ENCODE results near the gene CHML.

CHML gene

DNA sequence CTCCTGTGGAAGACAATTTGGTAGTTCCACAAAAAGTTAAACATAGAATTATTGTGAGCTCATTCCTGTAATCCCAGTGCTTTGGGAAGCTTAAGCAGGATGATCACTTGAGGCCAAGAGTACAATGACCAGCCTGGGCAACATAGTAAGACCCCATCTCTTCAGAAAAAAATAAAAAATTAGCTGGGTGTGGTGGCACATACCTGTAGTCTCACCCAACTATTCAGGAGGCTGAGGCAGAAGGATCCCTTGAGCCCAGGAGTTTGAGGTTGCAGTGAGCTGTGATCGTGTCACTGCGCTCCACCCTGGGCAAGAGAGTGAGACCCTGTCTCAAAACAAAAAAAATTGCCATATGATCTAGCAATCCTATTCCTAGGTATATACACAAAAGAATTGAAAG is 4.1 kb upstream of the CHML start:
- DNase-seq, result no peak

DNA sequence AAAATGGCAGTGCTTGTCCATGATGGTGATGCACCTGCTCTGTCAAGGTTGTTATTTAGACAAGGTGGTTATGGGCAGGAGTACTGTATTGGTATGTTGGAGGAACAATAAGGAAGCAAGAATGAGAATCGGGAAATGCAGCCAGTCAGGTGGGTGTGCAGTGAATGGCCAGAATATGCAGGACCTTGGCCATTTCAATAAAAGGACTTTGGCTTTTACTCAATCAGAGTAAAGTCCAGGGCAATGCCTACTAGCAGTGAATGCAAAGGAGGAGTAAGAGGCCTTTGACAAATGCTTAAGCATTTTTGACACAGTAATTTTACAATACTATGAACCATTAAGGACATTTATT is 2.4 kb upstream of the CHML start:
- DNase-seq, result no peak

DNA sequence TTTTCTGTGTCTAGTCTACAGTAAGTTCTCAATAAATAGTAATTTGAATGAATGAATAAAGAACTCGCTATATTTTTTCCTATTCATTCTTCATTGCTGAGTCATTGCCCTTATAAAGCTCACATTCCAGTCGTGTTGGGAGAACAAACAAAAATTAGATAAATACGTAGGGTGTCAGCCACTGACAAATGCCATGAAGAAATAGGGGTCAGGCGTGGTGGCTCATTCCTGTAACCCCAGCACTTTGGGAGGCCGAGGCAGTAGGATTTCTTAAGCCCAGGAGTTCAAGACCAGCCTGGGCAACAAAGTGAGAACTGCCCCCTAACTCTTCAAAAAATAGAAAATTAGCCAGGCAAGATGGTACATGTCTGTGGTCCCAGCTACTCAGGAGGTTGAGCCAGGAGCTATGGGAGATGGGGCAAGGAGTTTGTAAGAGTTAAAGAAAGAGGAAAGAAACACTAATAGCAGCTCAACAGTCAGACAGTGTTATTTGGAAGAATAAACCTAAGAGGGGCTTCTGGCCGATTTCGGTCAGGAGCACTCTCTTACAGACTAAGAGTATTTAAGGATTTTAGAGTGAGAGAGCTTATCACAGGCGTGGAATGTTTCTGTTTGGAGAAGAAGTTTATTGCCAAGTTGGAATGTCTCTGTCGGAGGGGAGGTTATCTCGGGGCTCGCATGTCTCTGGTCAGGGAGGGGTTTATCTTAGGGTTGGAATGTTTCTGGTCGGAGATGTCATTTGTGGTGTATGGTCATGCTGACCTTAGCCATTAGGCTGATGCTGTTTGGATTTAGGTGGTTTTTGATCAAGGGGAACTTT is 1.8 kb upstream of the CHML start:
- DNase-seq, result no peak

DNA sequence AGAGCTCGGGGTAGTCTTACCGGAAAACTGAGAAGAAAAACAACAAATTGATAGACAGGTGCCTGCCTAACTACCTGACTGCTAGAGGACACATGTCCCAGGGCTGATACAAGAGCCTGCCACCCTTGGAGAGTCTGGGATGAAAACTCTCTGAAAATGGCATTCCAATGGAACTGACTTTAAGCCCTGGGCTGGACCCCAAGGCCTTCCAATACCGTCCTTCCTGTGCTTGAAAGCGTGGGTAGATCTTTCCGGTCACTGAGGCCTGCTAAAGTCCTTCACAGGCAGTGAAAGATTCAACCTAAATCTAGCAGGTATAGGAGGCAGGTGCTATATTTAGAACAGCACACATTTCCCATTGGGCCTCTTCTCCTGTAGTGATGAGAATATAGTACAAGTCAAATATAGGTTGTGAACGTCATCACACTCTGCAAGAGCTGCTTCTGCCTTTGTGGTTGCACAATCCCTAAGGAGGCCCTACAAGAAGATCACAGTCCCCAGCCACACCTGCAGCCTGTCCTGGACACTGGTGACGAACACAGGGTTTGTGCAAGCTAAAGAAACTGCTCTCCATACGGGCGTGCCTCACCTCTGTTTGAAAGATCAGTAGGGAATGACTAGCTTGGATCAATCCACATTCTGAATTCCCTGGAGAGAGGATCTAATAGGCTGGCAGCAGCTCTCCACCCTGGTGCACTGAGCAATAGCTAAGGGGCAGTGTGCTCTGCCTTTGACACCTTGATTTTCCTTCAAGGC is 876 bp upstream of the CHML start:
- DNase-seq, result no peak

DNA sequence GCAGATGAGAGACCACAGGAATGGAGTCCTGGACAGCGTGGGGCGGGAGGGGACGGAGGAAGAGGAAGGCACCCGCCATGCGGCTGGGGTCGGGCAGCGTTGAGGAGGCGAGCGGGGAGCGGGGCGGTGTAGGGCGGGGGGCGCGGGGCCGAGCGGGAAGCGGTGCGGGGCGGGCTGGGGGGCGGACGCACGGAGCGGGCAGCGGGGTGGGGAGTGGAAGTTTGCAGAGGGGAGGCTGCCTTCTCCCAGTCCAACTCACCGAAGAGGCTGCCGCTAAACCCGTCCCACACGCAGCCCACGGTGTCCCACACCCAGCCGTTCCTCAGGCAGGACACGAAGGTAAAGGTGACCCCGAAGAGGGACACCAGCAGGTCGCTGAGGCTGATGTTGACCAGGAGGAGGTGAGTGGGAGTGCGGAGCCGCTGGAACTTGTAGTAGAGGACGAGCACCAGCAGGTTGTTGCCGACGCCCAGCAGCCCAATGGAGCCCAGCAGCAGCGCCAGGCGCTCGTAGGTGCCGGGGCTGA is 483 bp downstream of the CHML start:
- DNase-seq, result peak; percentile 11

DNA sequence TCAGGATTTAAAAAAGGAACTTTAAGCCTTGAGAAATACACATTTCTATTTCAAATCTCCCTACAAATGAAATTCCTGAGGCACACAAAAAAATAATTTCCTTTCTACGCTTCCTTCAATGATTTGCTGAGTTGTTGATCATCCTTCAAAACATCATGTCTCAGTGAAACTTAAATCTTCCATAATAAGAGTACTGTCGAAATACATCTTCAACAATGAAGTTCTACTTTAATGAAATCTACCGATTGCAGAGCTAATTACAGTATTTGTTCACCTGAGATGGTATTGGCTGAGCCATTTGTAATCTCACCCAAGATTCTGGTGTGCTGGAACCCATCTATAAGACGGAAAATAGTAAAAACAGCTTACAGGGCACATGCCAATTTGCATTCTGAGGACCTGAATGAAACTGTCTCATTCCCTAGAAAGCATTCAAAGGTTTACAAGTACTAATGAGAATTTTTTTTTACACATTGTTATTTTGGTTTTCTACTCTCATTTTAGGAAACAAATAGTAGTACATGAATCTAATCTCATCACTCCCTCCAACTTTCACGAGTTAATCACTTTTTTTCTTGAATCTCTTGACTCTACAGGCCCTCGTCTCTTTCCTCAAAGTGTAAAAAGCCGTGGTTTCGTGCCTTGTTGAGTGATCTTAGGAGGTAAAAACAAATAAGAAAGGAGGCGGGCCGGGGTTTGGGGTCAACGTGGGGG is 1.1 kb downstream of the CHML start:
- no peak for DNase-seq

DNA sequence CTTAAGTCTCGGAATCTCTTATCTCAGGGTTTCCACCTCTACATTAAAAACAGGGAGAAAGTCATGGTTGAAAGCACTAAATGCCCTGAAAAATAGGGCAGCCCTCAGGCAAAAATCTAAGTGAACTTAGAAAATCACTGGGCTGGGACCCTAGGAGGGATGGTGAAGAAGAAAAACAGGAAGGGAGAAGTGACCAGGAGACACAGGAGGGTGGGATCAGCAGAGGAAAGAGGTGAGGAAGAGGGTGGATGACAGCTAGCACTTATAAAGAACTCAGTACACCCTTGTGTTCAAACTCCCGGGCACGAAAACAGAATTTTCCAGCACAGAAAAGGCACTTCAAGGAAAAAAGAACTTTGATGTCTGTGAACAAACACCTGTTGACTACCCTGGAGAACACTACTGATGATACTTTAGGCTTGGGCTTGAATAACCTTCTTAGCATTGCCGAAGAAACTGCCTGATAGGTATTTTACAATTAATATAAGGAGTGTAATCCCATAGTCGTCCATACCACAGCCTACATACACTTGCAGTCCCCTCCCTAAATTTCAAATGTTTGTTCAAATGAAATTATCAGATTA is 2.0 kb downstream of the CHML start:
- no peak for DNase-seq

DNA sequence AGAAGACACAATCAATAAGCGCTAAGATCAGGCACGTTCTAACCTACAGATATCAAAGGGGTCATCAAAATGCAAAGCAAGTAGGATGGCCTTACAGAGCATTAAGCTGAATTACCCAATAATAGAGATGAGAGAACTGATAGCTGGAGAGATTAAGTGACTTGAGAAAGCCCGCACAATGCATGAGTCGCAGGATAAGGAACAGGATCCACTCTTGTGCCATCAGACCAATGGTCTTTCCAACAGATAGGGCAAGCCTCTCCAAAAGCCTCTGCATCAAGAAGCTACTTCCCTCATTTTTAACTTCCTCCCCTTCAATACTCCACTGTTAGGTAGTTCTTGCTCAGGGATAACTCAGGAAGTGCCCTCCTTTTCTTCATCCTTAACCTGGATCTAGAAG is 2.6 kb downstream of the CHML start:
- no peak for DNase-seq

DNA sequence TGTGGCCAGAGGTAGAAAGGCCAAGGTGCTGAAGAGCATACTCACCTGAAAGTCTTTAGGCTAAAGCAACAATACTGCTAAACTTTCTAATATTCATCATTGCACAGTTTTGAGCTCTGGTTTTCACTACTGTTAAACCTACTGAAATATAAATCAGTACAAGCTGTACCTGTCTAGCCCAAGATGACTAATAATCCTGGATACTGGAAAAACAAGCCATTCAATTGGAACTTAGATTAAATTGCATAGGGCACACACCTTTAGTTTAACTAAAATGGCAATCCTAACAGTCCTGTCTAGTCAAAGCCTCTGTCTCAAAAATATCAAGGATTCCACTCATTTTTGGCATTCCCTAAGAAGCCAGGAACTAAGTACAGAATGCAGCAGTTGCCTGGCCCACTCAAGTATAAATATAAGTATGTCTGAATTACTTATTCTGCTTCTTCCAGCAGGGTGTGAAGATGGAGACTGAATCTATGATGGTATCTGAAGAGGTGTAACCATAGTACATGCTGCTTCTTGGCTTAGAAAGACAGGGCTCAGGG is 3.1 kb downstream of the CHML start:
- DNase-seq, result no peak

DNA sequence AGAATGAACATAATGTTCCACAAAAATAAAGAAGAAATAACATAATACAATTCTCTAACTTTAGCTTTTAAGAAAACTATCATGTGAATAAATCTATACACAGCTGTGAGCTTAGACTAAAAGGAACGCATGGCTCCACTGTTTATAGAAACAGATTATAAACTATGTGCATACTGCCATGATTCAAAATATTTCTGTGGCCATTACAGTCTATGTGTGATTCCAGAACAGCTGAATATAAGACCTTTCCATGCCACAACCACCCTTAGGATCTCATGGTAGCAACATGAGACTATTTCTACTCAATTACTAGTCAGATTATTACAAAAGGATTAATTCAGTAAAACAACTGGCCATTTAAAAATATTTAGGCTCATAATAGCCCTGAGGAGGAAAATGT is 3.9 kb downstream of the CHML start:
- no peak for DNase-seq

DNA sequence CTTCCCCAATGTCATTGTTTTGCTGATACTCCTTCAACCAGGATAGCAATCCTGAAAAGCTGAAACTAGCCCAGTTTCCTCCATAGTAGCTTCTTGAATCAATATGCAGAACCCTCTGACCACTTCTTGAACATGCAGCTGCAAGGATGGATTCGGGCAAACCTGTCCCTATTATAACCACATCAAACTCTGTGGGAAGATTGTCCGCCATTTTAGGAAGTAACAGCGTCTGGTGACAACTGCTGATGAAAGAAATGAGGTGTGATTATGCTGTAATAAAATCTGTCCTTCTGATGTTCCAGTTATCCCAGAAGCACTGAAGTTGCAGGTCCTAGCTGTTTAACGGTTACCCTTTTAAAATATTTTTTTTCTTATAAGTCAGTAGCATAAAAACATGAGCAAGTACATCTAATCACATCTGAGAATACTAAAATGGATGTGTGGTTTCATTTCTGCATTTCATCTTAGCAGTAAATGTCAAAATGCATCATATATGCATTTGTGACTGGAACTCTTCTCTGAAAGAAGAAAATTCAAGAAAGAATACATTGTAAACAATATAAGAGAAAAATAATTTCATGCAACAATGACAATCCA is 4.5 kb downstream of the CHML start:
- DNase-seq, result no peak

DNA sequence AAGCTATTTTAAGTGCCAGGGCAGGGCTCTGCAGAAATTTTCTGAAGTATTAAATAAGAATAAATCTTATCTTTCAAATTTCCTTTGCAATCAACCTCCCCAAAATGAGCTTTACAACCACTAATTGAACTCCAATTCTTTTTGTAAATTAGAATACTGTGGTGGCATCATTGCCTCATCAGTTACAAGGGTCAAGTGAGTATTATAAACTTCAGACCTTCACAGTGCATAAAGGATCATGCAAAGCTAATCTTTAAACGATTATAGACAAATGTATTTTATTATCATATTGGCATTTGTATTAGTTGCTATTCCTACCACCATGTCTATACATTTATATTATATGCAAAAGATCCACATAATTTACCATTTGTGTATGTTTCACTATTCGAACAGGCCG is 7.2 kb downstream of the CHML start:
- no peak for DNase-seq

DNA sequence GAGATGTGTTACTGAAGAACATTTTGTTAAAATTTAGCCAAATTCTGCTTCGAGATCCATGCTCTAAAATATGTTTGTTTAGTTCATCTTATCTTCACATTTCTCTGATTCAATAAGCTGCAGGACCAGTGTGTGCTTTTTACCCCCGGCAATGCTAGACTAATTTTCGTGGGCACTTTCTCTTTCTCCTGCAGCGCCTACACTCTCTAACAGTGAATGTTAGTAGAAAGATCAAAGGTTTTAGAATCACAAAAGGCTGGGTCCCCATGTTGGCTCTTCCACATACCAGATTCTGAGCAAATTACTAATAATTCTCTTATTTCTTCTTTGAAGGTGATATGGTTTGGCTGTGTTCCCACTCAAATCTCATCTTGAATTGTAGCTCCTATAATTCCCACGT is 8.5 kb downstream of the CHML start:
- no peak for DNase-seq

DNA sequence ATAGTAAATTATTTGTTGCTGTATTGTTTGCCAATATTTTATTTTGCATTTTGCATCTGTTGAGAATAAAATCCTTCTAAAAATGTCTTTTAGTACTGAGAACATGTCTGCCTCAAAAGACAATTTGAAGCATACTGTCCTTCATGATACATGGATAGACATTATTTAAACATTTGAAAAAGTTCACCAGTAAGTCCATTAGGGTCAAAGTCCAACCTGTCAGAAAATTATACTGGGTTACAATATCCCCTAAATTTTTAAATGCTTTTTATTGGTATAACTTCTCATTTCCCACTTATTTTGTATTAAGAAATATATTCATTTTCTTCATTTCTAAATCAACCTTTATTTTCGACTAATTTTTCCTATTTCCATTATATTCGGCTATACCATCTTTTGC is 9.3 kb downstream of the CHML start:
- no peak for DNase-seq

DNA sequence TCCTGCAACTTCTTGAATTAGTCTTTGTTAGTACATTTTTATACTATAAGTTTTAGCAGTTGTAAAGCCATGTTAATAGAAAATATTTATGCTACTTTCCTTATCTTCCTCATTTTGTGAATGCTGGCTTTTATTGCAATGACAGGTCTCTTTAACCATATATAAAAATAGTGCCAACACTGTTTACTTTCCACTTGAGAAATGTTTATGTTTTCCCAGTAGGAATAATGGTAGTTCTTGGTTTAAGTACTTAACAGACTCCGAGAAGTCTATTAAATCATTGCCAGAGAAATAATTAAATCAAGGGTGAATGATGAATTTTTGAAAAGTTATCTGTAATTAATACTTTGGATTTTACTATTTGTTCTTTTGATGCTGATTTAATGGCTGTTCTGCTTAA is 9.7 kb downstream of the CHML start:
- no peak for DNase-seq

DNA sequence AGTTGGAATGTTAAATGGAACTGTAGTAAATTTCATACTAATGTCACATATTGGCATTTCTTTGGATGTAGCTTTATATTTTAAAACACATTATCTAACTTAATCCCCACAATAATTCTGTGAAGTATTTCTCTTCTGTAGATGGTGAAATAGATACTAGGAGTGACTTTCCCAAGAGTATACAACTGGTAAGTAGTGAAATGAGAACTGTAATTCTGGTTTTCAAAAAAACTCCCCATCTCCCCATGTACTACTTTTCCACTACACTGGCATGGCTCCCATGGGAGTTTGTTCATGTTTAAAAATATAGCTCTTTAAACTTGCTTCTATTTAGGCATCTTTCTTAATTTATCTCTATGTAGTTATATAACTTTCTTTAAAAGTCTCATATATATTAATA is 10.2 kb downstream of the CHML start:
- no peak for DNase-seq

DNA sequence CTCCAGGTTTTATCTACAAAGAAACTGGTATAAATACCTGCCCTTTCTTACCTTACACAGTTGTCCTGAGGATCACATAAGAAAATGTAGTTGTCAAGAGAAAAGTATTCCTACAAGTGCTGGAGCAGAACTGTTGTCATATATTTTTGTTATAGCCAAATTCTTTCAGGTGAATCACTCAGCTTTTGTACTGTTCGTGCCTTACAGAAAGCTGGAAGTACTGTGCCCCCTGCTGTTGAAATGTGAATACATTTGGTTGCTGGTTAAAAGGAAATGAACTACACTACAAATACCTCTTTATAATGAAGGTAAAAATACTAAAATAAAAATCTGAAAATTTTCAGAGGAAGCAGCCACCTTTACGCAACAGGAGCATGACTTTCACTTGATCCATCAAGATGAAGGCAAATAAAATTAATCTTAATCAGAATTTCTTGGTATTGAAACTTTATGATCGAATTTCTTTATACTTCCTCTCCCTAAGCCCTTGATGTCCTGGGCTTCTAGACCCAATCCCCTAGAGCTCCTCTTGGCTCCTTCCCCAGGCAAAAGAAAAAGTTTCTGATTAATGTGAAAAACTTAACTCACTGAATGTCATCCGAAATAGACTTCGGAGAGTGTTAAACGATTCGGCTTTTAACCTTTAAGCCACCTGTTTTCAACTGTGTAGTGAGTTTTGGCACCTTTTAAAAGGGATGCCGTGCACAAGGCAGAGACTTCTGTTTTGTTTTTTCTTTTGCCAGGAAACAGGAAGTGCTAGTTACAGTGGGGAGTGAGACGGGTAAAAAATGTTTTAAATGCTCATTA is 12.5 kb downstream of the CHML start:
- DNase-seq, result peak; percentile 2

DNA sequence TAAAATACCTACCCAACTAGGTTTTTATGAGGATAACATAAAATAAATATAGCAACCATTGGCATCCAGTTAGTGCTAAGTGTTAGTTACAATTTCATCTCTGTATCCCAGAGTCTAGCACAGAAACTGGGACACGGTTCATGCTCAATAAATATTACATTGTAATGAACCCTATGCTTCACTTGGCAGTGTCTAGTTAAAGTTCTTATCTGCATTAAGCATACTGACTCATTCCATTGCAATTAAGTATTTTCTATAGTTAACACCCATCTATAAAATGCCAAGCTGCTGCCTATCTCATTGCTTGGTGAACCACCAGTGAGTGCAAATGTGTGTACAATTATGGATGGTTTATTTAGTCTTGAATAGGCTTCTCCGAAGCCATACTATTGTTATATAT is 15.2 kb downstream of the CHML start:
- DNase-seq, result no peak

DNA sequence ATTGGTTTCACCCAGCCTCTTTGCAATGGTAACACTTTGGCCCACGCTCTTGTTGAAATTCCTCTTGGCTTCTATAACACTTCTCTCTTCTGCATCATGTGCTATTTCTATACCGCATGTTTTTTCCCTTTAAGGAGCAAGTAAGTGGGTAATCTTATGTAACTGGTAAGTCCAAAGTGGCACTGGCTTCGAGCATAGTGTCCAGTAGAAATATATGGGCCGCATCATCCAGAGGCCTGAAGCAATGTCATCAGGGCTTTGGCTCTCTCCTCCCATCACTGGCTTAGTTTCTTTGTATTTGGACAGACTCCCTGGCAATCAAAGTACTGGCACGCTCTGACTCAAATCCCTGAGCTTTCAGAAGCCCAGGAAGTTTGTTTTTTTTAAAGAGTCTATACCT is 17.5 kb downstream of the CHML start:
- no peak for DNase-seq

DNA sequence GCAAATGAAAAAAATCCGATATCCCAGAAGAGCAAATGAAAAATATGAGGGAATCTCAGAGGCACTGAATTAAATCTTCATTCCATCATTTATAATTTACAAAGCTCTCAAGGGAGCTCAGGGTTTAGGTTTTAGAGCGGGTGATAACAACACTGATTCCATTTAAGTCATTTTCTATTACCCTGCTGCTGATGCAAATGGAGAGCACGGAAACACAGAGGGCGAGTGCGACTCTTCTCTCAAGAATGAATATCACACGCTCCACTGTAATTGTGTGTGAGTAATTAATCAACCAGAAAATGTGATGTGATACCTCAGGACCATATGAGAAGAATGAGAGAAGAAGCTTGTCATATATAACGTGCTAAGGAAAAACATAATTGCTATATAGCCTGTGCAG is 22.7 kb downstream of the CHML start:
- DNase-seq, result no peak

DNA sequence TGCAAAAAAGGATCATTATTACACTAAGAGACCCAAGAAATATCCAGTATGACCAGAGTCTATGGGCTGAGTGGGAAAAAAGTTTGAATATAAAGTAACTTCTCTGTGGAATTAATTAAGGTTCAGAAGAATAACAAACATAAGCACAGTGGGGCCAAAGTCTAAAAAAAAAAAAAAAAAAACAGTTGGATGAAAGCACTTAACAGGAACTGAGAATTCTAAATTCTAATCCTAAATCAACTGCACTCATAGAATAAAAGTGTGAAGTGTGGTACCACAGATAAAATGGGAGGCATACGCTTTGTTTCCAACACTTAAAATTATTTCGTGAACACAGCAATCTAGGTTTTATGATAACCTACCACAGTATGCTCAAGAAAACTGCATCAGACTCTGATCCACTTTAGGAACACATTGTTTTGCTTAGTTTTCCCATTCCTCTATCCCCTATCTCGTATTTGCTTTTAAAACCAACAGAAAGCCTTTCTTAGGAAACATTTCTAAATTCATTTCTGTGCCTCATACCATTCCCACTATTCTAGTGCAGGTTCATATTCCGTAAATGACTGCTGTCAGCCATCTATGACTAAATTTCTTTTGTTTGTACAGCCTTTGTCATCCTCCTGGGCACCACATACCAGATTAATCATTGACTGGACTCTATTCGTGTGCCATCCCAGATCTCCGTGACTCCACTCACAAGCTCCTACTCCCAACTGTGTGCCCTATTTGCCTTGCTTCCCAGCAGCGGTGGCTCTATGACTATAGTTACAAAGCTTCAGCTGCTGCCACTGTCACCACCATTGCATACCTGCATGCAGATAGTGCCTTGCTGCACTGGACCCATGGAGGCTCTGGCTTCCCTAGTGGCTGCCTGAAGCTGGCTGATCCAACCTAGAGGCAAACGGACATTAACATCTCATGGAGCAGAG is 24.9 kb downstream of the CHML start:
- DNase-seq, result no peak
